ENCODE results near the gene PBX1. TPM values are rescaled to one million over a fixed set of nuclear protein-coding genes. Genes with fewer than 3 reads are reported as not detected.
"Not testable (repeated sequence)": the region's sequence is repeated elsewhere in the genome, so short reads cannot be mapped to it uniquely, and the experiment has no call there.

The PBX1 gene
- polyA plus RNA-seq, 1 donor (not counting 4 experiments of a cell fraction or from before 2014, with no cell fraction given): 2.2 TPM

- Histone ChIP-seq H2AFZ (ENCODE audit: control insufficient read depth, low read length) (peak overlapping the region; percentile 12), H3K9me3 (ENCODE audit: control insufficient read depth, low read depth, low read length) (no peaks in the 10 kb centered on the region), H3K9ac (ENCODE audit: control insufficient read depth, extremely low read depth, insufficient read depth, low read length) (no peak overlapping the region), H3K27me3 (ENCODE audit: control insufficient read depth, extremely low read depth, insufficient read depth, low read length) (no peaks in the 10 kb centered on the region), H3K79me2 (ENCODE audit: control insufficient read depth, insufficient read depth, low read length) (no peaks in the 10 kb centered on the region), H3K9me1 (ENCODE audit: control insufficient read depth, extremely low read depth, insufficient read depth, low read length) (no peaks in the 10 kb centered on the region), H3K36me3 (ENCODE audit: control insufficient read depth in 2 of 2, extremely low read depth in 1 of 2, insufficient read depth in 2 of 2, low read length in 2 of 2) (no peaks in the 10 kb centered on the region), H3K4me1 (ENCODE audit: control insufficient read depth, extremely low read depth, insufficient read depth, low read length) (peaks cover 13% of the 10 kb centered on the region), H4K20me1 (ENCODE audit: control insufficient read depth, extremely low read depth, insufficient read depth, low read length) (no peaks in the 10 kb centered on the region), H3K4me3 (ENCODE audit: control insufficient read depth in 2 of 3, extremely low read depth in 1 of 3, insufficient read depth in 2 of 3, low read depth in 1 of 3, low read length in 3 of 3) (no peak overlapping the region), H3K27ac (ENCODE audit: control insufficient read depth, insufficient read depth, low read length) (no peak overlapping the region), H3K4me2 (ENCODE audit: control insufficient read depth, extremely low read depth, insufficient read depth, low read depth, low read length) (peak overlapping the region; percentile 22)
- FAIRE-seq: no peak
- no peak for DNase-seq (ENCODE audit: low read depth, low spot score)
- dilution Hi-C loops (cut with MboI; ENCODE audit: extremely low pct_ligation_motif_present, low sequenced_read_pairs): no loop called here
- TF ChIP-seq EZH2 (IDR thresholded peaks at IDR 0.05; ENCODE audit: low read length) (no peak), CTCF (optimal IDR thresholded peaks at IDR 0.05 in 1 of 3, IDR thresholded peaks at IDR 0.05 in 1 of 3, conservative IDR thresholded peaks at IDR 0.05 in 1 of 3; ENCODE audit: extremely low read depth in 1 of 3, insufficient read depth in 2 of 3, low read length in 3 of 3) (no peak)
Observed at GRCh38 chr1:164651351-164651951, 92.5 kb downstream of the PBX1 start.

GRCh38 chr1:164652969-164653368, 94.0 kb downstream of the PBX1 start:
- H3K27ac ChIP-seq (ENCODE audit: control insufficient read depth, insufficient read depth, low read length); H3K9ac ChIP-seq (ENCODE audit: control insufficient read depth, extremely low read depth, insufficient read depth, low read length); H3K27me3 ChIP-seq (ENCODE audit: control insufficient read depth, extremely low read depth, insufficient read depth, low read length); DNase-seq (ENCODE audit: low read depth, low spot score); H3K4me3 ChIP-seq (ENCODE audit: control insufficient read depth in 2 of 3, extremely low read depth in 1 of 3, insufficient read depth in 2 of 3, low read depth in 1 of 3, low read length in 3 of 3); H4K20me1 ChIP-seq (ENCODE audit: control insufficient read depth, extremely low read depth, insufficient read depth, low read length); H3K79me2 ChIP-seq (ENCODE audit: control insufficient read depth, insufficient read depth, low read length); H3K4me2 ChIP-seq (ENCODE audit: control insufficient read depth, extremely low read depth, insufficient read depth, low read depth, low read length); H3K9me1 ChIP-seq (ENCODE audit: control insufficient read depth, extremely low read depth, insufficient read depth, low read length); H3K9me3 ChIP-seq (ENCODE audit: control insufficient read depth, low read depth, low read length); FAIRE-seq; dilution Hi-C loops (cut with MboI; ENCODE audit: extremely low pct_ligation_motif_present, low sequenced_read_pairs); H2AFZ ChIP-seq (ENCODE audit: control insufficient read depth, low read length); H3K36me3 ChIP-seq (ENCODE audit: control insufficient read depth in 2 of 2, extremely low read depth in 1 of 2, insufficient read depth in 2 of 2, low read length in 2 of 2): not testable (repeated sequence)
- peaks cover 16% of the 10 kb centered on the region for H3K4me1 ChIP-seq (ENCODE audit: control insufficient read depth, extremely low read depth, insufficient read depth, low read length)

GRCh38 chr1:164653705-164654104, 94.7 kb downstream of the PBX1 start:
- Histone ChIP-seq H3K4me3 (ENCODE audit: control insufficient read depth in 2 of 3, extremely low read depth in 1 of 3, insufficient read depth in 2 of 3, low read depth in 1 of 3, low read length in 3 of 3) (no peak overlapping the region), H3K27me3 (ENCODE audit: control insufficient read depth, extremely low read depth, insufficient read depth, low read length) (no peaks in the 10 kb centered on the region), H3K9me1 (ENCODE audit: control insufficient read depth, extremely low read depth, insufficient read depth, low read length) (no peaks in the 10 kb centered on the region), H3K4me2 (ENCODE audit: control insufficient read depth, extremely low read depth, insufficient read depth, low read depth, low read length) (no peak overlapping the region), H3K9me3 (ENCODE audit: control insufficient read depth, low read depth, low read length) (no peaks in the 10 kb centered on the region), H3K27ac (ENCODE audit: control insufficient read depth, insufficient read depth, low read length) (no peak overlapping the region), H3K36me3 (ENCODE audit: control insufficient read depth in 2 of 2, extremely low read depth in 1 of 2, insufficient read depth in 2 of 2, low read length in 2 of 2) (no peaks in the 10 kb centered on the region), H4K20me1 (ENCODE audit: control insufficient read depth, extremely low read depth, insufficient read depth, low read length) (no peaks in the 10 kb centered on the region), H3K79me2 (ENCODE audit: control insufficient read depth, insufficient read depth, low read length) (no peaks in the 10 kb centered on the region), H2AFZ (ENCODE audit: control insufficient read depth, low read length) (no peak overlapping the region), H3K9ac (ENCODE audit: control insufficient read depth, extremely low read depth, insufficient read depth, low read length) (no peak overlapping the region), H3K4me1 (ENCODE audit: control insufficient read depth, extremely low read depth, insufficient read depth, low read length) (peaks cover 9% of the 10 kb centered on the region)
- no peak for FAIRE-seq
- TF ChIP-seq EZH2 (IDR thresholded peaks at IDR 0.05; ENCODE audit: low read length): no peak
- DNase-seq (ENCODE audit: low read depth, low spot score): no peak
- dilution Hi-C loops (cut with MboI; ENCODE audit: extremely low pct_ligation_motif_present, low sequenced_read_pairs): no loop called here
